ENCODE measurements around the gene MYO5C.
A peak's percentile ranks its signal among the peaks of the same experiment; 100 is the strongest.

MYO5C gene

DNA sequence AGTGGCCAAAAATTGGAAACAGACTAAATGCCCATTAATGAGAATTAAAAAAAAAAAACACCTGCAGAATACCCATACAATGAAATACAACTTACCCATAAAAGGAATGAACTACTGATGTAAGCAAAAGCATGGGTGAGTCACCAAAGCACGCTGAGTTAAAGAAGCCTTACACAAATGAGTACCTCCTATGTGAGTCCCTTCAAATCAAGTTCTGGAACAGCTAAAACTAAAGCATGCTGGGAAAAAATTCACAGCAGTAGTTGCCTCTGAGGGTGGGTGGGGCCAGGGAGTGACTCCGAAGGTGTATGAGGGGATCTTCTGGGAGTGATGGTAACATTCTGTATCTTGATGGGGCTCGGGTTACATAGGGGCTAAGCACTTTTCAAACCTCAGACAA lies 11.4 kb downstream of the MYO5C start:
- no peak for TF ChIP-seq ZFX (IDR thresholded peaks at IDR 0.05)
- TF ChIP-seq, protein P1, sequence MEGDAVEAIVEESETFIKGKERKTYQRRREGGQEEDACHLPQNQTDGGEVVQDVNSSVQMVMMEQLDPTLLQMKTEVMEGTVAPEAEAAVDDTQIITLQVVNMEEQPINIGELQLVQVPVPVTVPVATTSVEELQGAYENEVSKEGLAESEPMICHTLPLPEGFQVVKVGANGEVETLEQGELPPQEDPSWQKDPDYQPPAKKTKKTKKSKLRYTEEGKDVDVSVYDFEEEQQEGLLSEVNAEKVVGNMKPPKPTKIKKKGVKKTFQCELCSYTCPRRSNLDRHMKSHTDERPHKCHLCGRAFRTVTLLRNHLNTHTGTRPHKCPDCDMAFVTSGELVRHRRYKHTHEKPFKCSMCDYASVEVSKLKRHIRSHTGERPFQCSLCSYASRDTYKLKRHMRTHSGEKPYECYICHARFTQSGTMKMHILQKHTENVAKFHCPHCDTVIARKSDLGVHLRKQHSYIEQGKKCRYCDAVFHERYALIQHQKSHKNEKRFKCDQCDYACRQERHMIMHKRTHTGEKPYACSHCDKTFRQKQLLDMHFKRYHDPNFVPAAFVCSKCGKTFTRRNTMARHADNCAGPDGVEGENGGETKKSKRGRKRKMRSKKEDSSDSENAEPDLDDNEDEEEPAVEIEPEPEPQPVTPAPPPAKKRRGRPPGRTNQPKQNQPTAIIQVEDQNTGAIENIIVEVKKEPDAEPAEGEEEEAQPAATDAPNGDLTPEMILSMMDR (conservative IDR thresholded peaks at IDR 0.05) = no peak

DNA sequence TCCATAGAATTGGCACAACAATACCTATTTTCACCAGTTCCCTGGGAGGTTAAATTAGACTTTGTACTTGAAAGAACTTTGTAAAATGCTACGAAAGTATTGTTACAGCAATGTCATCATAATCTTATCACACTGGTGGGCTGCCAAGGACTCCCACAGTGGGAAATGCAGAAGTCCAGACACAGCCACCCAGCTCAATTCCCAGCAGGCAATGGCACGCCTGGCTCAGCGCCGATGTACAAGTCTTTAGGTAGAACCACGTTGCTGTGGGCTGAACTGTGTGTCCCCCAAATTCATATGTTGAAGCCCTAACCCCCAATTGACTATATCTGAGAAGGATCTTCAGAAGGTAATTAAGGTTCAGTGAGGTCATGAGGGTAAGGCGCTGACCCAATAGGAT lies 12.3 kb downstream of the MYO5C start:
- H3K27ac ChIP-seq = no peak overlapping the region
- no peak for TF ChIP-seq ZFX (IDR thresholded peaks at IDR 0.05)
- TF ChIP-seq, protein P1 (conservative IDR thresholded peaks at IDR 0.05) = no peak

More for the DNA sequence above, 11.4 kb downstream of the MYO5C start:
- no peak overlapping the region for H3K27ac ChIP-seq

DNA sequence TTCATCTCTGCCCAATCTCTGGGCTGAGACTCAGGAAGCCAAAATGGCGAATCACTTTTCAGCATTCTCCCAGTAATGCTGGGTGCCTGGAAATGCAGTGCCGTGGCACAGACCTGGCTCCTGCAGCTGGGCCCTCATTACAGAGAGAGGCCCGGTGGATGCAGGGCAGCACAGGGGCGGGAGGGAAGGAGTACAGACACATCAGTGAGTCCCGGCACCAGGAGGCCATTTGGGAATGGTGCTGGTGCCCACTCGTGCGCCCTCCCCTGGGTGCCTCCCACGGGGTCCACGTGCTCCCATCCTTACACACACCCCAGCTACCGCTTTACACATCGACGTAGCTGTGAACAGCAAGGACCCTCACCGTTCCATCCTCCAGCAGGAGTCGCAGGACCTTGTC lies 13.2 kb downstream of the MYO5C start:
- no peak for TF ChIP-seq ZFX (IDR thresholded peaks at IDR 0.05)
- TF ChIP-seq, protein P1 (conservative IDR thresholded peaks at IDR 0.05) = no peak
- H3K27ac ChIP-seq = no peak overlapping the region

DNA sequence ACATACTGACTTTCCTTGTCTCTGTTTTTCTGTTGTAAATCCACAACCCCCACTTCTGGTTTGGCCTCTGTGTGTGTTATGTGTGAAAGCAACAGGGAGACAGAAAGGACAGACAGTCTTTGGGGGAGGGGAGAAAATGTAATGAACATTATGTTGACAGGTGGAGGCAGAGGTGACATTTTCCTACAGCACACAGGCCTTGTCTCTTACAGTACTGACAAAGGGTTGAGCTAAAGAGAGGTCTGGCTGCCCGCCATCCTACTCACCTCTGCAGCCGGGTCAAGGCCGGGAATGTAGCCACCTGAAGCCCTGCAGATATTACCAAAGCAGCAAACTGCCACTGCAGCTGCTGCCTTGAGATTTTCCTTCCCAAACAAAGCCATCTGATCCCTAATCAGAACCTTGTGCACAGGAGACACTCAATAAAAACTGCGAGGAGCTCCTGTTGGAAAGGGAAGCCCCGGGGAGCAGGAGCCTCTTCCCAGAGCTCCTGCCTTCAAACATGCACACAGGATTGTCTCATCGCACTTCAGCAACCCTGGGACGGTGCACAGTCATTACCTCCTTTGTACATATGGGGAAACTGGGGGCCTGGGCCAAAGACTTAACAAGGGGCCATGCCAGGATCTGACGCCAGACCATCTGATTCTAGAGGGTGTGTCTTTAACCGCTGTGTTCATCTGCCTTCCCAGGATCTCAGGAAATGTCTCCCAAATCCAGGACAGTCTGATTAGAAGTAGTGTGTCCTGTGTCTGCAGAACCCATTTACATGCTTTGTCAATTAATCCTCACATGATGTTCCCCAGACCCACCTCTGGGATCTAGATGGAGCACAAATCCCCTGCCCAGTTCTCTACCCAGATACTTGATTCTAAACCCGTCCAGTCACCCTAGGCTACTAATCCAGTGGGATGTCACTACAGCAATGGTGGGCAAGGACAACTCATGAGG lies 14.2 kb downstream of the MYO5C start:
- TF ChIP-seq, protein P1 (conservative IDR thresholded peaks at IDR 0.05) = no peak
- TF ChIP-seq ZFX (IDR thresholded peaks at IDR 0.05) = no peak

DNA sequence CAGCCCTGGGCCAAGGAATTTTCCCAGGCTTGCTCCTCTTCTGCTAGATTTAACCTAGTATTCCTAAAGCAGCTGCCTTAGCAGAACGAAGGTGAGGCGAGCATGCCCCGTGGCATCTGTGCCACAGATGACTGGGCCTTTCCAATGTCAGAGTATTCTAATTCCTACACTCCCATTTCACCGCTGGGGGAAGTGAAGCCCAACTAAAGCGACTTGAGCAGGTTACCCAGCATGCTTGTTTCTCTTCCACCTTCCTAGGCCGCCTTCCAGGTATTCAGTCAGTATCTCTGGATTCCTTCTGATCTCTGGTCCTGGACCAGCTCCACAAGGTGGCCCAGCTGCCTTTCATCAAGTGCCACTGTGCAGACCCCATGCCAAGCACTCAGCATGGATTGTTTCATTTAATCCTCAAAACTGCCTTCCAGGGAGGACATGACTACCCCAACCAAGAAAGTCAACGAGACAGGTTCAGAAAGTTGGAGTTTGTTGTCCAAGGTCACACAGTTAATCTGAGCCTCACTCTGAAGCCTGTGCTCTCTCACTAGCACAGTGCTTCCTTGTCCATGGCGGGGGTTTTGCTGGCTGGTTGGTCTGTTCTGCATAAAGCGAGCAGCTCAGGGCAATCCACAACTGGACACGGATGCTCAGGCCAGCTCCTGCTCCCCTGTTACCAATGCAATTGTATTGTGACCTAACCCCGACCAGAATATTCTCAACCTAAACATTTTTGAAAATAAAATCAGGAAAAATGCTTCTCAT lies 15.1 kb downstream of the MYO5C start:
- H3K27ac ChIP-seq = no peak overlapping the region
- no peak for TF ChIP-seq ZFX (IDR thresholded peaks at IDR 0.05)
- TF ChIP-seq, protein P1 (conservative IDR thresholded peaks at IDR 0.05) = no peak

More for the DNA sequence above, 14.2 kb downstream of the MYO5C start:
- peak overlapping the region; percentile 4; the same call in 1 of the 2 replicates for H3K27ac ChIP-seq

DNA sequence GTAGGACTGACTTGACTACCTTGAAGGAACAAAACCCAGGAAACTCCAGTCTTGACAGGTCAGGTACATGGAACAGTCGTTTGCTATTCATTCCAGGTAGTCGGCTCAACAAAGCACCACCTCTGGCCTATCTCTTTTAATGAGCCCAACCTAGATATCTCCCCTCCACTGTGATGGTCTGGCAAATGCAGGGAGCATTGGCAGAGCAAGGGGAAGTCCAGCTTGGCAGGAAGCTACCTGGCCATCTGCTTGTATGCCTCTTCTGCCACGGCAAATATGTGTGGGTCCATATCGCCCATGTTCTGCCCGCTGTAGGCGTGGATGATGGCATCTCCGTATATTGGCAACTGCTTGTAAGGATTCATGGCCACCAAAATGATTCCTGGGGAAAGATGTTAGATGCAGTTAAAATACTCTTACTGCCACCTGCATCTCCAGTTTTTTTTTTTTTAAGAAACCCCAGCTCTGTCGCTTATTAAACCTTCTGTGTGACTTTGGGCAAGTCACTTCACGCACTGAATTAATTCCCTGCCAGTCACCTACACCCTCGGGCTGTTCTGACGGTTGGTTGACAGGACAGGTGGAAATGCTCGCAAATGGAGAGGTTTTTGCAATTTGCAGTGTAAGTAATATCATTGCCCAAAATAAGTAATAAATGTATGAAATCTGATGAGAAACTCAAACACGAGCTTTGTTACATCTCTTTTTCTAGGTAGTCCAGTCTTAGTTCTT lies 16.8 kb downstream of the MYO5C start:
- TF ChIP-seq ZFX (IDR thresholded peaks at IDR 0.05) = no peak
- TF ChIP-seq, protein P1 (conservative IDR thresholded peaks at IDR 0.05) = no peak
- H3K27ac ChIP-seq = no peak overlapping the region
